GM12875 (cell line): ENCODE data around the gene IL15.

ENCODE experiments used
- H3K4me3 ChIP-seq: one replicate; pipeline ENCODE4 v1.5.1; 2011; ENCODE audit warnings: low read depth, low read length, control low read depth
- TF ChIP-seq, protein P1 (sequence below): IDR thresholded peaks from 2 replicates; pipeline ENCODE4 v1.5.1; 2011; ENCODE audit warnings: low read depth, mild to moderate bottlenecking, control low read depth, inconsistent platforms, low read length, moderate library complexity, borderline replicate concordance; ENCODE audit not compliant: insufficient read depth

IL15 gene

GRCh38 chr4:141645611-141646340 lies 9.4 kb downstream of the IL15 start:
- no peak overlapping the region for H3K4me3 ChIP-seq
- TF ChIP-seq, protein P1, sequence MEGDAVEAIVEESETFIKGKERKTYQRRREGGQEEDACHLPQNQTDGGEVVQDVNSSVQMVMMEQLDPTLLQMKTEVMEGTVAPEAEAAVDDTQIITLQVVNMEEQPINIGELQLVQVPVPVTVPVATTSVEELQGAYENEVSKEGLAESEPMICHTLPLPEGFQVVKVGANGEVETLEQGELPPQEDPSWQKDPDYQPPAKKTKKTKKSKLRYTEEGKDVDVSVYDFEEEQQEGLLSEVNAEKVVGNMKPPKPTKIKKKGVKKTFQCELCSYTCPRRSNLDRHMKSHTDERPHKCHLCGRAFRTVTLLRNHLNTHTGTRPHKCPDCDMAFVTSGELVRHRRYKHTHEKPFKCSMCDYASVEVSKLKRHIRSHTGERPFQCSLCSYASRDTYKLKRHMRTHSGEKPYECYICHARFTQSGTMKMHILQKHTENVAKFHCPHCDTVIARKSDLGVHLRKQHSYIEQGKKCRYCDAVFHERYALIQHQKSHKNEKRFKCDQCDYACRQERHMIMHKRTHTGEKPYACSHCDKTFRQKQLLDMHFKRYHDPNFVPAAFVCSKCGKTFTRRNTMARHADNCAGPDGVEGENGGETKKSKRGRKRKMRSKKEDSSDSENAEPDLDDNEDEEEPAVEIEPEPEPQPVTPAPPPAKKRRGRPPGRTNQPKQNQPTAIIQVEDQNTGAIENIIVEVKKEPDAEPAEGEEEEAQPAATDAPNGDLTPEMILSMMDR, result no peak

DNA sequence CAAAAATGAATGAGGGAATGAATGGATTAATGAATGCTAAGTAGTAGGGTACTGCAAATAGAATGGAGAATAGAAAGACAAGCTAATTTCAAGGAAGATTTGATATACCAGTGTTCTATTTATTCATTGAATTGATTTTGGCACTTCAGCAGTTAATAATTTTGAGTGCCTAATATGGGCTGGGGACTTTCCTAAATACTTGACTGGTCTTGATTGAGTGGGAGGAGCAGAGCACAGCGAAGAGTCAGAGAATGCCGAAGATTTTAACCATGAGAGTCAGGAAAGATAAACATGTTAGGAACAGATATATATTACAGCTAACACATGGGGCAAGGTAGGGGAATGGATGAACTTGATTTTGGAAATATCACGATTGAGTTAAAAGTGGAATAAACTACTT lies 10.6 kb downstream of the IL15 start:
- TF ChIP-seq, protein P1, result no peak
- H3K4me3 ChIP-seq, result no peak overlapping the region

- no peak overlapping the region for H3K4me3 ChIP-seq
- TF ChIP-seq, protein P1, result no peak
Observed at GRCh38 chr4:141647966-141648365, 11.6 kb downstream of the IL15 start.

DNA sequence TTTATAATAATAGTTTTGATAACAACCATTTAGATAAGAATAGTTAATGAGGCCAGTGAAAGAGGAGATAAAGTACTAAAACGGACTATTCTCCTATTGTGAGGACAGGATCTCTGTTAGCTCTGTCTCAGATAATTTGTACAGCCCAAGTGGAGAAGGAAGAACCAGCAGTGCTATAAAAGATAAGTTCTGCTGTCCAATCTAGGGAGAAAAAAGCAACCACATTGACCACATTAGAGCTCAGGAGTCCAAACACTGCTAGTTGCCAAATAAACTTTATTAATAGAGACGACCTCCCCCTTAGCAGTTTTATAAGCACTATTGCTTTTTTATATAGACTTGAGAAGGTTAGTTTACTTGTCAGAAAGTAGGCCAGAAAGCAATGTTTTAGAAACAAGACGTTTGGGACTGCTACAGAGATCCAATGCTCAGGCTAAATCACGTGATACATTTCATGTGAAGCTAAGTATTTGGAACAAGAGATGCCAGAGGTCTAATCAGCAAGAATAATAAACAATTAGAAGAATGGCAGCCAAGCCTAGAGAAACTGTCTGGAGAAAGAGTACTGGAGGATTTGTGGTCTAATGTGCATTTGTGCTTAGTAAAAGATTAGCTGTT lies 15.9 kb downstream of the IL15 start:
- H3K4me3 ChIP-seq, result no peak overlapping the region
- TF ChIP-seq, protein P1, result no peak

GRCh38 chr4:141654098-141654497 lies 17.7 kb downstream of the IL15 start:
- TF ChIP-seq, protein P1, result peak; percentile 18; the same call in 1 of the 2 replicates
- H3K4me3 ChIP-seq, result no peak overlapping the region

DNA sequence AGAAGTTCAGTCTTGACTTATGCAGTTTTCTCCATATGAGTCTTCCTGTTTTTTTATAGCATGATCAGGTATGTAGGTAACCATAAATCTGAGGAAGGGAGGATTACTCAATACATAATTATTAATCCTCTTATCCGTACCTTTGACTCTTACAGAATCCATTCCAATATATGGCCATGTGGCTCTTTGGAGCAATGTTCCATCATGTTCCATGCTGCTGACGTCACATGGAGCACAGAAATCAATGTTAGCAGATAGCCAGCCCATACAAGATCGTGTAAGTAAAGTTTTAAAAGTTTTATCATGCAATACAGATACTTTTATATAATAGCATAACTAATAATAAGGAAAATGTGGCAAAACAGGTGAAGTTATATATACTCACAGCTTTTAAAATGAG lies 19.6 kb downstream of the IL15 start:
- TF ChIP-seq, protein P1, result no peak
- no peak overlapping the region for H3K4me3 ChIP-seq

- H3K4me3 ChIP-seq, result no peak overlapping the region
- TF ChIP-seq, protein P1, result no peak
Observed at GRCh38 chr4:141657550-141658250, 21.3 kb downstream of the IL15 start.
